Osteocyte (in vitro differentiated cells): ENCODE data around the gene MYL6B. TPM values are rescaled to one million over a fixed set of nuclear protein-coding genes. Genes with fewer than 3 reads are reported as not detected.
A peak's percentile ranks its signal among the peaks of the same experiment; 100 is the strongest.

Experiments
- DNase-seq: peaks from one replicate; pipeline ENCODE4 v3.0.0; 2021; ENCODE audit warnings: mixed read lengths; ENCODE audit not compliant: unreplicated experiment; ENCODE audit errors: extremely low spot score
- H3K27ac Mint-ChIP-seq: one replicate; pipeline ENCODE4 v1.8.0; 2021; ENCODE audit warnings: mild to moderate bottlenecking, mixed read lengths; ENCODE audit not compliant: unreplicated experiment
- H3K27me3 Mint-ChIP-seq: one replicate; pipeline ENCODE4 v1.8.0; 2021; ENCODE audit warnings: mixed read lengths; ENCODE audit not compliant: unreplicated experiment
- H3K36me3 Mint-ChIP-seq: one replicate; pipeline ENCODE4 v1.8.0; 2021; ENCODE audit warnings: mixed read lengths; ENCODE audit not compliant: unreplicated experiment
- H3K4me1 Mint-ChIP-seq: one replicate; pipeline ENCODE4 v1.8.0; 2021; ENCODE audit warnings: mixed read lengths; ENCODE audit not compliant: unreplicated experiment
- H3K4me3 Mint-ChIP-seq: one replicate; pipeline ENCODE4 v1.8.0; 2021; ENCODE audit warnings: mild to moderate bottlenecking, moderate library complexity, mixed read lengths; ENCODE audit not compliant: unreplicated experiment
- H3K9me3 Mint-ChIP-seq: one replicate; pipeline ENCODE4 v1.8.0; 2021; ENCODE audit warnings: mixed read lengths; ENCODE audit not compliant: unreplicated experiment
- total RNA-seq: library from RNA; stranded (reverse); gene quantifications from 2 replicates; pipeline ENCODE4 v1.2.1, GENCODE V29; 2021
- TF ChIP-seq, protein P1 (sequence below): fragments of 200-600 bp; sonication (generic); IDR thresholded peaks from 2 replicates; pipeline ENCODE4 v1.5.0; 2021; ENCODE audit warnings: antibody characterized with exemption, mild to moderate bottlenecking, moderate library complexity

MYL6B gene
- total RNA-seq, 1 donor from 2014 or later: 123 TPM

DNA sequence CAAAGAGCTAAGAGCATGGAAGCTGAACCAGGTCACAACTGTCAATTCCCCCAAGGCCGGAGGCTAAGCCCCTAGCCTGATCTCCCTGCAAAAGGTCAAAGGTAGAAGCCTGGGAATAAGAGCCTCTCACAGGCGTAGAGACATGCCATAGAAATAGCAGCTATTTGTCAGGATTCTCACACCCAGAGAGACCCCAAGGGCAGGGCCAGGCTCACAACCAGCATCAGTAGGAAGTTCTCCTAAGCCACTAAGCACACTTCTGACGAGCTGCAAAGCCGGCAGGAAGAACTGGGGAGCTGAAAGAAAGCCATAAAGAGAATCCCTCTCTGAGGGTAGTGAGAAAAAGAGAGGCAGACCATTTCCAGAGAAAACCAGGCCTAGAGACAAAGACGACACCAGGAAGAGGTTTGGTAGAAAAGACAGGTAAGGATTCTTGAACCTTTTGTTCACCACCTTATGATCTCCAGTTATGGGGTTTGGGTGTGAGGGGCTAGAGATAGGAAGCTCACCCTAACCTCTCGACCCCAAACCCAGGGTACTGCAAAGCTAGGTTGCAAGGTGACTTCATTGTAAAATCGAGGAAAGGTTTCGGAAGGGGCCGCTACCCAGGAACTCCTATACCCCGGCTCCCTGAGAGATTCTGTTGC is 35.9 kb downstream of the MYL6B start:
- Mint-ChIP-seq H3K4me3 (peak overlapping the region; percentile 81), H3K36me3 (peaks cover 25% of the 10 kb centered on the region), H3K9me3 (no peaks in the 10 kb centered on the region), H3K4me1 (peaks cover 33% of the 10 kb centered on the region), H3K27ac (peak overlapping the region; percentile 87), H3K27me3 (no peaks in the 10 kb centered on the region)
- TF ChIP-seq, protein P1, sequence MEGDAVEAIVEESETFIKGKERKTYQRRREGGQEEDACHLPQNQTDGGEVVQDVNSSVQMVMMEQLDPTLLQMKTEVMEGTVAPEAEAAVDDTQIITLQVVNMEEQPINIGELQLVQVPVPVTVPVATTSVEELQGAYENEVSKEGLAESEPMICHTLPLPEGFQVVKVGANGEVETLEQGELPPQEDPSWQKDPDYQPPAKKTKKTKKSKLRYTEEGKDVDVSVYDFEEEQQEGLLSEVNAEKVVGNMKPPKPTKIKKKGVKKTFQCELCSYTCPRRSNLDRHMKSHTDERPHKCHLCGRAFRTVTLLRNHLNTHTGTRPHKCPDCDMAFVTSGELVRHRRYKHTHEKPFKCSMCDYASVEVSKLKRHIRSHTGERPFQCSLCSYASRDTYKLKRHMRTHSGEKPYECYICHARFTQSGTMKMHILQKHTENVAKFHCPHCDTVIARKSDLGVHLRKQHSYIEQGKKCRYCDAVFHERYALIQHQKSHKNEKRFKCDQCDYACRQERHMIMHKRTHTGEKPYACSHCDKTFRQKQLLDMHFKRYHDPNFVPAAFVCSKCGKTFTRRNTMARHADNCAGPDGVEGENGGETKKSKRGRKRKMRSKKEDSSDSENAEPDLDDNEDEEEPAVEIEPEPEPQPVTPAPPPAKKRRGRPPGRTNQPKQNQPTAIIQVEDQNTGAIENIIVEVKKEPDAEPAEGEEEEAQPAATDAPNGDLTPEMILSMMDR: no peak
- DNase-seq: no peak

GRCh38 chr12:56188778-56189098 is 36.4 kb downstream of the MYL6B start:
- Mint-ChIP-seq H3K9me3 (no peaks in the 10 kb centered on the region), H3K4me3 (peak overlapping the region; percentile 81)
- no peak for DNase-seq

DNA sequence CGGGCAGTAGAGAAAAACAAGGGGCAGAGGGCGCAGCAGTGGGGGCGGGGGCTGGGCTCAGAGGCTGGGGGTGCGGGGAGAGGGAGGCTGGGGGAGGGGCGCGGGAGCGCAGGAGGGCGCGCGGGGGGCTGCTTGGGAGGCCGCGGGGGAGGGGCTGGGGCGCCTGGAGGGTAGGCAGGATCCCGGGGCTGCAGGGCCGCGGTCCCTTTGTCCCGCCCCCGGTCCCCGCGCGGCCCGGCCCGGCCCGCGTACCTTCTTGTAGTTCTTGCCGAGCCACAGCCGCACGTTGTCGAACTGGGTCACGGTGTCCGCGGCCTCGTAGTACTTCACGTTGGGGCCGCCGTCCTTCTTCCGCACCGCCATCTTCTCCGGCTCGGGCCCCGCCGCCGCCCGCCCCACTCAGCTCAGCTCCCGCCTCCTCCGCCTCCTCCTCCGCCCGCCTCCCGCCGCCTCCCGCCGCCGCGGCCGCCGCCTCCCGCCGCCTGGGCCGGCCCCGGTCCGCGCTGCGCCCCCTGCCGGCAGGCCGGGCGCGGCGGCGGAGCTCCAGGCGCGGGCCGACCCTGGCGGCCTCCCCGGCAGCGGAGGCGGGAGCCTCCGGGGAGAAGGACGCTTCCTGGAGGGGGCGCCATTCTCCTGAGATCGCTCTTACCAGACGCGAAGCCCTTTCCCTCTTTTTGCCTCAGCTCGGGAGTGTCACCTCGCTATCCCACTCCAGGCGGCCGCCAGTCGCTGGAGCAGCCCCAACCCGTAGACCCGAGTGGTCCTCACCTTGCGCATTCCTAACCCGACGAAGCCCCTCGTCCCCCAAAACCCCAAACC is 36.9 kb downstream of the MYL6B start, which contains the start of gene SMARCC2:
Gene SMARCC2, minus strand, starts transcription at position 385 of the 819 bp plus-strand sequence. Its CDS starts 22 bp downstream, at position 363.
- Mint-ChIP-seq H3K27me3 (no peaks in the 10 kb centered on the region), H3K4me1 (peaks cover 38% of the 10 kb centered on the region), H3K4me3 (peak within 1 kb of the TSS; percentile 98), H3K9me3 (no peaks in the 10 kb centered on the region), H3K27ac (peak within 1 kb of the TSS; percentile 100), H3K36me3 (peaks cover 18% of the 10 kb centered on the region)
- TF ChIP-seq, protein P1: peak; percentile 79
- DNase-seq: peak; percentile 96

More at GRCh38 chr12:56188778-56189098, 36.4 kb downstream of the MYL6B start:
- no peaks in the 10 kb centered on the region for H3K27me3 Mint-ChIP-seq
- TF ChIP-seq, protein P1: no peak
- peaks cover 24% of the 10 kb centered on the region for H3K36me3 Mint-ChIP-seq
- H3K4me1 Mint-ChIP-seq: peaks cover 36% of the 10 kb centered on the region
- H3K27ac Mint-ChIP-seq: peak overlapping the region; percentile 87

GRCh38 chr12:56189918-56190694 is 37.7 kb downstream of the MYL6B start:
- TF ChIP-seq, protein P1: peak; percentile 16
- no peaks in the 10 kb centered on the region for H3K27me3 Mint-ChIP-seq
- peak; percentile 96 for DNase-seq
- H3K36me3 Mint-ChIP-seq: peaks cover 12% of the 10 kb centered on the region
- H3K9me3 Mint-ChIP-seq: no peaks in the 10 kb centered on the region
- H3K4me3 Mint-ChIP-seq: peak overlapping the region; percentile 98
- peaks cover 38% of the 10 kb centered on the region for H3K4me1 Mint-ChIP-seq
- peak overlapping the region; percentile 100 for H3K27ac Mint-ChIP-seq
